GM18505 (cell line): ENCODE results near the gene SLC26A8.

ENCODE experiments used
- ATAC-seq: cut with Tn5 transposase; IDR thresholded peaks from one replicate; pipeline ENCODE4 v1.9.1; 2021; ENCODE audit not compliant: unreplicated experiment
- POLR2A ChIP-seq: IDR thresholded peaks from 4 replicates; pipeline ENCODE4 v1.6.1; 2011; ENCODE audit warnings: borderline replicate concordance; ENCODE audit not compliant: insufficient read depth, insufficient read length; ENCODE audit errors: extremely low read depth

Gene SLC26A8

DNA sequence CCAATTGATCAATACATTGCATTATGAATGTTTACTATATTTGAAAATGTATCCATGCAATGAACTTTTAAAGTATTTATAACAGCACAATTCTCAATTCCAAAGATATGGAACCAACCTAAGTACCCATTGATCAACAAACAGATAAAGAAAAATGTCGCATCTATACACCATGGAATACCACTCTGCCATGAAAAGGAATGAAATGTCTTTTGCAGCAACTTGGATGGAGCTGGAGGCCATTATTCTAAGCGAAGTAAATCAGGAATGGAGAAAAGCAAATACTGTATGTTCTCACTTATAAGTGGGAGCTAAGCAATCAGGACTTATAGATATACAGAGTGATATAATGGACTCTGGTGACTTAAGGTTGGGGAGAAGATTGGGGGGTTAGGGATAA, 126.4 kb downstream of the SLC26A8 start:
- ATAC-seq = no peak

DNA sequence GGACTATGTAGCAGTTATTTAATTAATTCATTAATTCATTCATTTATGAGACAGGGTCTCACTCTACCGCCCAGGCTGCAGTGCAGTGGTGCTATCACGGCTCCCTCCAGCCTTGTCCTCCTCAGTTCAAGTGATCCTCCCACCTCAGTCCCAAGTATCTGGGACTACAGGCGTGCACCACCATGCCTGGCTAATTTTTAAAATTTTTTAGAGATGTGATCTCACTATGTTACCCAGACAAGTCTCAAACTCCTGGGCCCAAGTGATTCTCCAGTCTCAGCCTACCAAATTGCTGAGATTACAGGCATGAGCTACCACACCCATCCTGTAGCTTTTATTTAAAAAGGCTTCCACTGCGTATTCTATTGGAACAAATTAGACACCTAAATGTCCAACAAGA, 127.0 kb downstream of the SLC26A8 start:
- no peak for ATAC-seq
- no peak for TF ChIP-seq POLR2A

More for the DNA sequence above, 126.4 kb downstream of the SLC26A8 start:
- TF ChIP-seq POLR2A = no peak

DNA sequence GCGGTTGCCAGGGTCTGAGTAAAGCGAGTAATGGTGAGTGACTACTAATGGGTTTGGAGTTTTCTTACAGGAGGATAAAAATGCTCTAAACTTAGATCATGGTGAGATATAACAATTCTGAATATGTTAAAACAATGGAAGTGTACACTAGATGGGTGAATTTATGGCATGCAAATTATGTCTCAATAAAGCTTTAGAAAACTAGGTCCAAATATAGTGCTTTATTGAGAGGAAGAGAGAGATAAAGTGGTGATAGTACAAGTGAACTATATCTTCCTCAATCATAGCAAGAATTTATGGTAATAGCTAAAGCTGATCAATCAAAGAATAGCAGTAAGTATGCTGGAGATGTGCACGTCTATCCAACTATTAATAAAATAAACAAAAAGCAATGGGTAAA, 127.4 kb downstream of the SLC26A8 start:
- ATAC-seq = no peak
- TF ChIP-seq POLR2A = no peak

DNA sequence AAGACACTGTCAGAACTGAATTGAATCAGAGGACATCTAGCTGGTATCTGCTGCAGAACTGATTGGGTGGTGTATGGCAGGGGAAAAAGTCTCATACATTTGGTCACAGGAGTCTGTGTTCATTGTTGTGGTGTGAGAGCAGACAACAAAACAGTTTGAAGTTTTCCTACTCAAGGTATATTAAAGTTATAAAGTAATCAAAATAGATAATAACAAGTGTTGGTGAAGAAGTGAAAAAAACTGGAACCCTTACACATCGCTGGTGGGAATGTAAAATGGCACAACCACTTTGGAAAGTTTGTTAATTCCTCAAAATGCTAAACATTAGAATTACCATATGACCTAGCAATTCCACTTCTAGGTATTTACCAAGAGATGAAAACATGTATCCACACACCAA, 128.2 kb downstream of the SLC26A8 start:
- no peak for TF ChIP-seq POLR2A
- ATAC-seq = no peak

DNA sequence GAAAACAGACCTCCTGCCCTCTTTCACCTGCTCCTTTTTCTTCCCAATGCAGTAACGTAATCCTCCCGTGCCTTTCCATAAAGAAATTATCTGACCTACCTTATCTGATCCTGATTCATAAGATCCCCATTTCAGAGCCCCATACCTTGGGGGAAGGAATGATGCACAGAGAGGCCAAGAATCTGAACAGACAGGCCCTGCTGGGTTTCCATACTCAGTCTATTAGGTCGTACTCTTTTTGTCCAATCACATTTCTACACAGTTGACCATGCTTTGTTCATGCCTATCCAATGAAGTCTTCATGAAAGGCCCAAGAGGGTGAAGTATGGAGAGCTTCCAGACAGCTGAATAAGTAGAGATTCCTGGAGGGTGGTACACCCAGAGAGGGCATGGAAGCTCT, 128.9 kb downstream of the SLC26A8 start:
- TF ChIP-seq POLR2A = no peak
- ATAC-seq = no peak

DNA sequence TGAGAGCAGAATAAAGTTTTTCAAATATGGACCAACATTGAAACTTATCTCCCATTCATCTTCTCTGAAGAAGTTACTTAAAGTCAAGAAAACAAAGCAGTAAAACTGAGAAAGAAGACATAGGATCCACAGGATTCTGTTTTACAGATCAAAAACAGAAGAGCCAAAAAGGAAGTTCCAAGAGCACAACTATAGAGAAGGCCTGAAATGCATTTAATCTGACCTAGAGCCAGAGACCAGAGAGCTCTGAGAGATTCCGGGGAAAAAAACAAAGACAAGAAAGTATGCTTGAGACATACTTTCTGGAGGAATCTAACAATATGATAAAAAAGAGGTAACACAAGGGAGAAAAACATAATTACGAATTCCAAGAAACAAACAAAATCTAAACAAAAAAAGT, 129.7 kb downstream of the SLC26A8 start:
- ATAC-seq = no peak
- no peak for TF ChIP-seq POLR2A
